ENCODE results near the gene GNB5. TPM values are rescaled to one million over a fixed set of nuclear protein-coding genes. Genes with fewer than 3 reads are reported as not detected.
"Not testable (repeated sequence)": the region's sequence is repeated elsewhere in the genome, so short reads cannot be mapped to it uniquely, and the experiment has no call there.

Gene GNB5
- total RNA-seq, 1 experiment from 2014 or later: 53.2 TPM

GRCh38 chr15:52113708-52114107, 77.5 kb downstream of the GNB5 start:
- DNase-seq (ENCODE audit: low read depth): no peak

DNA sequence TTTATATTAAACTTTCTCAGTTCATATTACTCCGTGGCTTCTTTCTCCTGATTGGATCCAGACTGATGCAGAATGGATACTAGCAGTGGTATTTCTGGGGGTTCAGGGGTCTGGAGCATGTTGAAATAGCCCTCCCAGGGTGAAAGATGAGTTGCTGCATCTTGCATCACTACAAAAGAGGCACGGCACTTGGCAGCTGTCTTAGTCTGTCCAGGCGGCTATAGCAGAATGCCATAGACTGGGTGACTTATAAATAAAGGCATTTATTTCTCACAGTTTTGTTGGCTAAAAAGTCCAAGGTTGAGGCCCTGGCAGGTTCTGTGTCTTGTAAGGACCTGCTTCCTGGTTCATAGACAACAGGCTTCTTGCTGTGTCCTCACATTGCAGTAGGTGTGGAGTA, 78.0 kb downstream of the GNB5 start:
- DNase-seq (ENCODE audit: low read depth): no peak

- DNase-seq (ENCODE audit: low read depth): no peak
These were observed 78.9 kb downstream of the GNB5 start for GRCh38 chr15:52112203-52112750.

- DNase-seq (ENCODE audit: low read depth): no peak
These were observed 79.5 kb downstream of the GNB5 start for GRCh38 chr15:52111517-52112202.

- DNase-seq (ENCODE audit: low read depth): no peak
These were observed 81.4 kb downstream of the GNB5 start for GRCh38 chr15:52109559-52110451.

- no peak for DNase-seq (ENCODE audit: low read depth)
These were observed 84.0 kb downstream of the GNB5 start for GRCh38 chr15:52107238-52107637.

GRCh38 chr15:52106641-52107040, 84.6 kb downstream of the GNB5 start:
- DNase-seq (ENCODE audit: low read depth): no peak

DNA sequence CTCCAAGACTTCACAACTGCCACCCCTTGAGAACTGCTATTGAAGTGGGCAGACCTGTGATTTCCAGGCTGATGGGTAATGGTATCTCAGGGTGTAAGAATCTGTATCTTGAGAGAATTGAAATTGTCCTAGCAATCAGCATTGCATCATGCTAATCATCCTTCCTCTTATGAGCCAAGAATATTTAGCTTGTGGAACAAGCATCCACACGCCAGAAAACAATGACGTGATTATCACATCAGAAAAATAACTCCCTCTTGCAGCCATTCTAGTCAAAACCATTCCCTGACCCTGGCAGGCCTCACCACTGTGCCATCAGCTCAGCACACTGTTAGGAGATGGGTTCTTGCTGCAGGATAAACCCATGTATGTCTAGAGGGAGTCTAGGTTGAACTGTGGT, 85.3 kb downstream of the GNB5 start:
- DNase-seq (ENCODE audit: low read depth): no peak

DNA sequence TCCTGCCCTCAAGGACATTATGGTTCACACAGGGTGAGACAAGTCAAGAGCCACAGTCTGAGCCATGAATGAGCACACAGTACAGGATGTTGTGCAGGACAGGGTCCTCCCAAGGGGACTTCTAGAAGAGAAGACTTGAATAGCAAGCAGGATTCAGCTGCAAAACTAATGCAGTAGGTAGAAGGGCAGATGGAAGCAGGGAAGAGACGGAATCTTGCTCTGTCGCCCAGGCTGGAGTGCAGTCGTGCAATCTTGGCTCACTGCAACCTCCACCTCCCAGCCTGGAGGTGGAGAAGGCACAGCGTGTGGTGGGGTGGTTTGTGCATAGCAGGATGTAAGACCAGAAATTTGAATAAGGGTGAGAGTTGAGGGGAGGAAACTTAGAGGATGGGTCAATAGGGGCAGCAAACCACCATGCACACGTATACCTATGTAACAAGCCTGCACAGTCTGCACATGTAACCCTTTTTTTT, 86.6 kb downstream of the GNB5 start:
- DNase-seq (ENCODE audit: low read depth): no peak

DNA sequence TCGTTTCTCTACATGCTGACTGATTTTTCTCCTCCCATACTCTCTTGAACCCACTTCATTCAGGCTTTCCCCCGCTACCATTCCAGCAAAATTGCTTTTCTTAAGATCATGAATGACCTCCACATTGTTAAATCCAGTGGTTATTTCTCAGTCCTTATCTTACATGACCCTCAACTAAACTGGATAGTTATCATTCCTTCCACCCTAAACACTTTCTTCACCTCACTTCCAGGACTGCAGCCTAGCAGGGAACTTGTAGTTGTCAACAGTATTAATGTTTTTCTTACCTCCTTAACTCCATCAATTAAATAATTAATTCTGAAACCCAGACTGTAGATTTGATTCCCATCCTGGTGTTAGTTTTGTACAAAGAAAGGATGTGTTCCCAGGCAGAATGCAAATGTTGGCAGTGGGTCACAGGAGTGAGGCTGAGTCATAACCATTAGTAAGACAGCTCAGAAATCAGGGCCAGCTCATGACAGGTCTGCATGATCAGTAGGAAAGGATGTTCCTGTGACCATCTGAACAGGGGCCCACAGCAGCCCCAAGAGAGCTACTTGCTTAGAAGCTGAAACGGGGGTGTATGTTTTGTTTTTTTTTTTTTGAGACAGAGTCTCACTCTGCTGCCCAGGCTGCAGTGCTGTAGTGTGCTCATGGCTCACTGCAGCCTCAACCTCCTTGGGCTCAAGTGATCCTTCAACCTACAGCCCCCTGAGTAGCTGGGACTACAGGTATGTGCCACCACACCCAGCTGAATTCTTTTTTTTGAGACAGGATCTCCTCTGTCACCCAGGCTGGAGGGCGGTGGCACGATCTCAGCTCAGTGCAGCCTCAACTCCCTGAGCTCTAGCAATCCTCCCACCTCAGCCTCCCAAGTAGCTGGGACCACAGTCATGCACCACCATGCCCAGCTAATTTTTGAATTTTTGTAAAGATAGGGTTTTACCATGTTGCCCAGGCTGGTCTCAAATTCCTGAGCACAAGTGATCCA, 87.7 kb downstream of the GNB5 start:
- peak; percentile 95 for DNase-seq (ENCODE audit: low read depth)

DNA sequence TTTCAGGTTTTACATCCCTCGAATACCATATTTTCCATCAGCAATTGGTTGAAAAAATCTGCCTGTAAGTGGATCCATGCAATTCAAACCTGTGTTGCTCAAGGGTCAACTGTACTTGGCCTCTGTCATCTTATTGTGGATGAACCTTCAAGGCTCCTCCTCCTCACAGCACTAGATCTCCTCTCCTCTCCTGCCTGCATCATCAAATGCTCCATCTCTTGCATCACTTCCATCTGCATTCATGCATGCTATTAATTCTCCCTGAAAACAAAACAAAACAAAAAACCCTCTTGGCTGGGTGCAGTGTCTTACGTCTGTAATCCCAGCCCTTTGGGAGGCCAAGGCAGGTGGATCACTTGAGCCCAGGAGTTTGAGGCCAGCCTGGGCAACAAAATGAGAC, 88.7 kb downstream of the GNB5 start:
- peak; percentile 74 for DNase-seq (ENCODE audit: low read depth)

- no peak for DNase-seq (ENCODE audit: low read depth)
These were observed 89.5 kb downstream of the GNB5 start for GRCh38 chr15:52101542-52102323.

GRCh38 chr15:52100807-52101442, 90.3 kb downstream of the GNB5 start:
- peak; percentile 97 for DNase-seq (ENCODE audit: low read depth)

- no peak for DNase-seq (ENCODE audit: low read depth)
These were observed 91.4 kb downstream of the GNB5 start for GRCh38 chr15:52099651-52100272.

GRCh38 chr15:52098323-52098722, 92.9 kb downstream of the GNB5 start:
- no peak for DNase-seq (ENCODE audit: low read depth)

DNA sequence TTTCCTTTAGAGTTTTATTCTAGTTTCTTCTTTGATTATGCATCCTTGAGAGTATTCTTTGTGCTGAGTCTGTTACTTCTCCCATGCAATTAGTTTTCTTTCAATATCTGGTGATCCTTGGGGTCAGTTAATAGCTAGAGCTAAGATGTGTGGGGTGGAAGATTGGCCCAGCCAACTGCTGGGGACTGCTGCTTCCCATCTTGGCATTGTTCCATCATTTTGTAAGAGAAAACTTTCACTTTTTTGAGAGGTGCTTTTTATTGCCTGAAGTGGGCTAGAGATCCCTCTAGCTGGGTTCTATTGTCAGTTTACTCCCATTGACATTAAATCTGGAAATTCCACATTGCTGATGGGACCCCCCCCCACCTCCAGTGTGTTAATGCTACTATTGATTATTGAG, 94.0 kb downstream of the GNB5 start:
- peak; percentile 47 for DNase-seq (ENCODE audit: low read depth)

DNA sequence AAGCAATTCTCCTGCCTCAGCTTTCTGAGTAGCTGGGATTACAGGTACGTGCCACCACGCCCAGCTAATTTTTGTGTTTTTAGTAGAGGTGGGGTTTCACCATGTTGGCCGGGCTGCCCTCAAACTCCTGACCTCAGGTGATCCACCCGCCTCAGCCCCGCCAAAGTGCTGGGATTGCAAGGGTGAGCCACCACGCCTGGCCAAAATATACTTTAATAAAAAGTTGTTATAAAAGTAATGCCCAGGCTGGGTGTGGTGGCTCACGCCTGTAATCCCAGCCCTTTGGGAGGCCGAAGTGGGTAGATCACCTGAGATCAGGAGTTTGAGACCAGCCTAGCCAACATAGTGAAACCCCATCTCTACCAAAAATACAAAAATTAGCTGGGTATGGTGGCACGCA, 94.7 kb downstream of the GNB5 start:
- DNase-seq (ENCODE audit: low read depth): not testable (repeated sequence)

- peak; percentile 57 for DNase-seq (ENCODE audit: low read depth)
These were observed 95.5 kb downstream of the GNB5 start for GRCh38 chr15:52095597-52096262.

All from RPMI7951 (cell line).